GM18868 (cell line): ENCODE measurements around the gene CCR7.

ENCODE experiments used
- ATAC-seq: cut with Tn5 transposase; IDR thresholded peaks from one replicate; pipeline ENCODE4 v1.9.1; 2021; ENCODE audit warnings: mild to moderate bottlenecking, moderate library complexity; ENCODE audit not compliant: unreplicated experiment

Gene CCR7, protein sequence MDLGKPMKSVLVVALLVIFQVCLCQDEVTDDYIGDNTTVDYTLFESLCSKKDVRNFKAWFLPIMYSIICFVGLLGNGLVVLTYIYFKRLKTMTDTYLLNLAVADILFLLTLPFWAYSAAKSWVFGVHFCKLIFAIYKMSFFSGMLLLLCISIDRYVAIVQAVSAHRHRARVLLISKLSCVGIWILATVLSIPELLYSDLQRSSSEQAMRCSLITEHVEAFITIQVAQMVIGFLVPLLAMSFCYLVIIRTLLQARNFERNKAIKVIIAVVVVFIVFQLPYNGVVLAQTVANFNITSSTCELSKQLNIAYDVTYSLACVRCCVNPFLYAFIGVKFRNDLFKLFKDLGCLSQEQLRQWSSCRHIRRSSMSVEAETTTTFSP

GRCh38 chr17:40564883-40565768, at the start of gene CCR7:
Gene CCR7 (minus strand): TSS chr17:40565472. CDS start chr17:40565409, 63 bp downstream.
- ATAC-seq: no peak

DNA sequence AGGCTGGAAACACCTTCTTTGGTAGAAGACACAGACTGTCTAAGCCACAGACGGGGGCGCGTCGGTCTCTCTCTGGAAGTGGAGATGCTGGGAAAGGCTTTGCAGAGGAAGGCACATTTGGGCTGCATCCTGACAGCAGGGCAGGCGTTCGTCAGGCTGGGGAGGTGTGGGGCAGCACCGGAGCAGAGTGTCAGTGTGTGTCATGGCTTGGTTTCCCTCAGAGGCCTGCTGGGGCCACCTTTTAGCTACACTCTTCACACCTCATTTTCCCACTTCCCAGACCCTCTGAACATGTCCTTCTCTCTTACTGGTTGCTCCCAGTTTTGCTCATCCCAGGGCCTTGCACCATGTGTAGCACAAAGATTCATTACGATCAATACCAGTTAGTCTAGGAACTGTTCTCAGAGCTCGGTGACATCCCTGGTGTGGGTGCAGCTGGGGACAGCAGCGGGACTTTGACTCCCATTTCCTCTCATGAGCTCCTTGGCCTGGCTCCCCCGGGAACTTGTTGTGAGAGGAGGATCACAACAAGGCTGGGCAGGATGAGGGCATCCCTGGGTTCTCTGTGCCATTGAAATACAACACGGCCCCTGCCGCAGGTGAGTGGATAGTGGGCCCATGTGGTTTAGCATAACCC, 49.3 kb upstream of the CCR7 start:
- ATAC-seq: no peak

- no peak for ATAC-seq
These were observed 48.3 kb upstream of the CCR7 start for GRCh38 chr17:40613467-40614154.

- ATAC-seq: no peak
These were observed 47.5 kb upstream of the CCR7 start for GRCh38 chr17:40612599-40613244.

GRCh38 chr17:40611840-40612474, 46.7 kb upstream of the CCR7 start:
- ATAC-seq: no peak

GRCh38 chr17:40610359-40610758, 45.1 kb upstream of the CCR7 start:
- ATAC-seq: no peak

DNA sequence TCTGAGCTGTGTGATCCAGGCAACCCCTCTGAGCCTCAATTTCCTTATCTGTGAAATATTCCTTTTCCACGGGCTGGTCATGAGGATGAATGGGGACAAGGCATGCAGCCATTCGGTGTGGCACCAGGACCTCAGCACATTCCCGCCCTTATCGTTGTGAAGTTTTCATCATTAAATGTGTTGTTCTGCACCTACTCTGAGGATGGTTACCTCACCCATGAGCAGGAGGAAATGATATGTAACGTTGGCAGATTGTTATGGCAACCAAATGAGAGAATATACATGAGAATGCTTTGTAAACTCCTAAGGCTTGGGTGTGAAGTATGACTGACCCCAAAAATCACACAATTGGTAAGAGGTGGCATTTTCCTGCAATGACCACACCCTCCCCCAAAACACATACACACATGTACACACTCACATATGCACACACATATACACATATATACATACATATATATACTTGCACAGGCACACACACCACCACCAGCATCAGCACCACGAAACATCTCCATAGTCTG, 42.8 kb upstream of the CCR7 start:
- no peak for ATAC-seq

DNA sequence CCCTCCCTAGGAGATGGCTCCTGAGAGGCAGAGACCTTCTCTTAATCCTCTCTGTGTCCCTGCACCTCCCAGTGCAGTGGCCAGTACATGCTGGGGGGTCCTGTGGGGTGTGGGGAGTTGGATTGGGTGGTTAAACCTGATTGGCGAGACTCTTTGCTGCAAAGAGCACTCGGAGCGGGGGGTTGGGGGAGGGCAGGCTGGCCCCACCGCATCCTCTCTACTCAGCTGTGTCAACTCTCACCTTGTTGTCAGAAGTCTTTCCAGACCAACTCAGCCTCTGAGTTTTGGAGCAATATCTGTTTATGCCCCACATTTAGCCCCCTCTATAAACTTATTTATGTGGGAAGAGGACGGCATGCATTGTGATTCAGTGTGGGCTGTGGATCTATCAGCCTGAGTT, 42.4 kb upstream of the CCR7 start:
- no peak for ATAC-seq

GRCh38 chr17:40606548-40607353, 41.5 kb upstream of the CCR7 start:
- ATAC-seq: no peak

- ATAC-seq: no peak
These were observed 40.0 kb upstream of the CCR7 start for GRCh38 chr17:40605306-40605705.

DNA sequence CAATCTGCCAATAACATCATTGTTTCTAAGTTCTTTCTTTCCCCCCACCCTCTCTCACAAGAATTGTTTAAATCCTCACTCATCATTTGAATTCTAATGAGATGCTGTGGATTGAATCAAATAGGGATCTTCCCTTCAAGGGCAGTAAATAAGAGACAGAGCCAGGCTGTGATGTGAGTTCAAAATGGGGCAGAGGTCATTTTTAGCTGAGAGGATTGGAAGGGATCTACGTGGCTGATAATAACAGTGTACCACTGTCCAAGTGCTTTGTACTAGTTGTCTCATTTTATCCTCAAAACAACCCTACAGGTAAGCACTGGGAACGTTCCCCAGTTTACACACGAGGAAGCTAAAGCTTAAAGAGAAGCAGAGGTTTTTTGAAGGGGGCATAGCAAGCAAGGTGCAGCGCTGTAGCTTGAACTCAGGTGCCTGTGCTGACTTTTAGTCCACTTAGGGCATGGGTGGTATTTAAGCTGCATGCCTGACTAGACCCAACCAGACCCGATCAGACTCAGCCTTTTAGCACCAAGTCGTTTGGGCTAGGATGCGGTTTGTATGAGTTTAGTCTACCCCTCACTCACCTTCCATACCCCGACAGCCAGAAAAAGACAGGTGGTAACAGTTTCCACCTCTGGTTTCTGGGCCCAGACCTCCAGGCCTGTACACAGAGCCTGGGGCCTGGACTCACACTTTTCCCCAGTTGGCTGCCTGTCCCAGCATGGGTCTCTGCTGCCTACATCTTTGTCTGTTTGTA, 39.2 kb upstream of the CCR7 start:
- no peak for ATAC-seq

- no peak for ATAC-seq
These were observed 37.5 kb upstream of the CCR7 start for GRCh38 chr17:40602445-40603443.

DNA sequence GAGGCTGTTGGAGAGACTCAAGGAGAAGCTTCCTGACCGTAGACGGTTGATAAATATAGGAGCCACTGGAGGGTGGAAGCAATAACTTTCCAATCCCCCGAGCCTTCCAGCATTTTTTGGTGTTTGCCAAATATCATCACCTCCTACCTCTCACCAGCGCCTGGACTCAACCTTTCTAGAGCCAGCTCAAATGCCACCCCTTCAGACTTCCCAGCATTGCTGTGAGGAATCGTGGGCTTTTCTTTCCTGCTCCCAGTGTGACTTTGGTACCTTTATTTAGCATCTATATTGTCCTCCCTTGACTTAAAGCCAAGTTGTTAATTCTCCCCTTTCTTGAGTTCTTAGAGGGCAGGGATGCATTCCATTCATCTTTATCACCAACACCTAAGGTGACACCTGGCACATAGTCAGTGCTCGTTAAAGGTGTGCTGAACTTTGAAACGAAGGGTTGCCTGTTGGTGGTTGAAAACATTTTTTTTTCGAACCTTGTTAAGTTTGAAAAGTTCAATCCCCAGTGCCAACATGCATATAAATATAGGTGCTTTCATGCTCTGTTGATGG, 35.3 kb upstream of the CCR7 start:
- ATAC-seq: no peak

DNA sequence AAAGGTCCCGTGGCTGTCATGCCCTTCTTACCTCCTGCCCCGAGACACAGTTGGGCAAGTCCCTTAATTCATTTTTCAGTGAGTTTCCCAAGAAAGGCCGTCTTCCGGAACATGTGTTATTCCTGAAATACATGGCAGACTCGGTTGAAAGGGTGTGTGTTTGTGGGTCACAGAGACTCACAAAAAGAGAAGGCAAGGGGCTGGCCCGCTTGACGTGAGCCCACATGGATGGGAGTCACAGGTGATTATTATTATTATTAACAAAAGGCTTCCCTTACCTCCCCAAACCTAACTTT, 34.1 kb upstream of the CCR7 start:
- no peak for ATAC-seq

DNA sequence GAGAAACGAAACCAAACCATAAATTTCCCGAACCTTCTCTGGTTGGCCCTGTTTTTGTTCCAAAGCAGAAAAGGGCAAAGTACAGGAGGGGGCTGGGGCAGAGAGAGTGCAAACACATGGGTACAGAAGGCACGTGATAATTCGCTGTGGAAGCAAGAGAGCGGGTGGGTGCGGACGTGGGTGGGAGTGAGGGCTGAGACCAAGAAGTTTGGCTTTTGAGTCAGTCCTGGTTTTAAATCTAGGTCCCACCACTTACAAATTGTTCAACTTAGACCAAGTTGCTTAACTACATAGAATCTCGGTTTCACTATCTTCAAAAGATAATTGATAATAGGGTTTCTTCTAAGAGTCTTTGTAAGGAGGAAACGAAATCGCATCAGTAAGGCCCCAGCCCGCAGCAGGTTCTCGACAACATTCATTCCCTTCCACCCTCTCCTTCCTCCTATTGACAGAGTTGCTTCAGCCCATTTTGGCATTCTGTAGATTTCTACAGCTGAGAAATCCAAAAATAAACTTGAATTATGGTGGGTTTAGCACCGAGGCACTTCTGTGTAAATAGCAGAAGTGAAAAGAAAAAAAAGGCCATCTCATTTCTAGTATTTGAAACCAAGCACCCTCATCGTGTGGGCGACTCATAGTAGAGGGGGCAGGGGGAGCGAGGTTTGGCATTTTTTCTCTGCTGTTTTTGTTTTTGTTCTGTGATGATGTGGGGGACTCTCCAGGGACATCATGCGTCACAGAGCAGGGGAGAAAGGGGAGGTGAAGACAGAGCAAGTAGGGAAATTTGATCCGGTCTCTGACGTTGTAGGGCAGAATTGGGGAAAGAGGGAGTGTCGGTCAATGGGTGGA, 33.6 kb upstream of the CCR7 start:
- peak; percentile 64 for ATAC-seq

GRCh38 chr17:40598301-40598618, 33.0 kb upstream of the CCR7 start:
- ATAC-seq: no peak
